ENCODE measurements around the gene POU2F1. TPM values are rescaled to one million over a fixed set of nuclear protein-coding genes. Genes with fewer than 3 reads are reported as not detected.
A peak's percentile ranks its signal among the peaks of the same experiment; 100 is the strongest.
"Not testable (repeated sequence)": the region's sequence is repeated elsewhere in the genome, so short reads cannot be mapped to it uniquely, and the experiment has no call there.

The POU2F1 gene
- polyA plus RNA-seq, 4 donors: 8.1 to 16.6 (median 16.2) TPM

DNA sequence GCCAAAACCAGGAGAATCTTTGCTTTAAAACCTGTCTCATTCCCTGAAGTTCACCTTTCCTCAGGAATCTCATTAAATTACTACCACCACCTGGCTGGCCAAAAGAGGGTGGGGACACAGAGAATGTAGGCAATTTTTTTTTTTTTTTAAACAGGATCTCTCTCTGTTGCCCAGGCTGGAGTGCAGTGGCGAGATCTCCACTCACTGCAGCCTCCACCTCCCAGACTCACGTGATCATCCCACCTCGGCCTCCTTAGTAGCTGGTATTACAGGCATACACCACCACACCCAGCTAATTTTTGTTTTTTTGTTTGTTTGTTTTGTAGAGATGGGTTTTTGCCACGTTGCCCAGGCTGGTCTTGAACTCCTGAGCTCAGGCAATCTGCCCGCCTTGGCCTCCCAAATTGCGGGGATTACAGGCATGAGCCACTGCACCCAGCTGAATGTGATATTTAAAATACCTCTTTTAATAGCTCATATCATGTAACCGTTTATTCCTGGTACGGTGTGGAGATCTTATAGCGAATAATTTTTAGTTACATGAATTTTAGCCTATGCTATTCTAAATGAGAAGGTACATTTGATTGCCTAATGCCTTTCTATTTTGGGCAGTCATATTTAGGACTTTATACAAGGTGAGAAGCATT is 84.5 kb downstream of the POU2F1 start:
- DNase-seq (ENCODE audit: low read depth in 4 of 4, low spot score in 3 of 4): no peak

DNA sequence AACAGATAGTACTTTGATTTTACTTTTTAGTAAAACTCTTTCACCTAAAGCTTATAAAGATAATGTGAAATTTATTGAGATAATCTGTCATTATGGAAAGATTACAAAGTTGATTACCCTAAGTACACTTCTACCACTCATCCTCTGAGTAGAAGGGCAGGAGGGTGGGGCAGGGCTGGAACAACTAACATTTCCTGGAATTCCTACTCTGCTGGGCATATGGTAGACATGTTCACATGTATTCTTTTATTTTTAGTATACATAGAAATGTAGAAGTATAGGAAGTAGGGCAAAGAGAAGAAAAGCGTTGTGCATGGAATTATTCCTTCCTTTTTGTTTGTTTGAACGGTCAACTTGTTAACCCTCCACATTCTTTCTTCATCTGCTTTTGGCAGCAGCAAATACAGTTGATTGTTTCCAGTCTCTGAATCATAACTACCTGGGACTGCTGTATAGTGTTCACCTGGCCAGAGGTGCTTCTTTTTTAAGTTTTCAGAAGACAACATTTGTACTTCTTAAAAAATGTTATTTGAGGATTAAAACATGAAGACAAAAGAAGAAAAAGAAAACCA is 85.1 kb downstream of the POU2F1 start:
- DNase-seq (ENCODE audit: low read depth in 4 of 4, low spot score in 3 of 4): no peak

DNA sequence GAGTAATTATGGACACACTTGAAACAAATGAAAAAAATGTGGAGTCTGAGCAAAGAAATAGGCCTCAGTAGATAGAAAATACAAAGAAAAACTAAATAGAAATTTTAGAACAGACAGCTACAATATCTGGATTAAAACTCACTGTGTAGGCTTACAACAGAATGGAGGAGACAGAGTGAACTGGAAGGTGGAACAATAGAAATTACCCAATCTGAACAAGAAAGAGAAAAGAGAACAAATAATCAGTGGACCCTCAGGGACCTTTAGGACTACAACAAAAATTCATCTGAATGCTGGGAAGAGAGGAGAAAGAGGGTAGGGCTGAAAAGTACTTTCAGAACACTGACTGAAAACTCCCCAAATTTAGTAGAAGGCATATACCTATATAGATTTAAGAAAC is 90.0 kb downstream of the POU2F1 start:
- DNase-seq (ENCODE audit: low read depth in 4 of 4, low spot score in 3 of 4): no peak

DNA sequence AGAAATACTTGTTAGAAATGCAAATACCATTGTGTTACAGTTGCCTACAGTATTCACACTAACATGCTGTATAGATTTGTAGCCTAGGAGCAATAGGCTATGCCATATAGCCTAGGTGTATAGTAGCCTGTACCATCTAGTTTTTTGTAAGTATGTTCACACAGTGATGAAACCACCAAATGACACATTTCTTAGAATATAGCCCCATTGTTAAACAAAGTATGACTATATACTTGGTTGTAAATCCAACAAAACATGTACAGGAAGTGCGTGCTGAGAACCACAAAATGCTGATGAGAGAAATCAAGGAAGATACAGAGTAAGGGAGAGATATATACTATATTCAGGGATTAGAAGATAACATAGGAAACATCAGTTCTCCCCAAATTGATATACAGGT is 92.2 kb downstream of the POU2F1 start:
- DNase-seq (ENCODE audit: low read depth in 4 of 4, low spot score in 3 of 4): no peak

DNA sequence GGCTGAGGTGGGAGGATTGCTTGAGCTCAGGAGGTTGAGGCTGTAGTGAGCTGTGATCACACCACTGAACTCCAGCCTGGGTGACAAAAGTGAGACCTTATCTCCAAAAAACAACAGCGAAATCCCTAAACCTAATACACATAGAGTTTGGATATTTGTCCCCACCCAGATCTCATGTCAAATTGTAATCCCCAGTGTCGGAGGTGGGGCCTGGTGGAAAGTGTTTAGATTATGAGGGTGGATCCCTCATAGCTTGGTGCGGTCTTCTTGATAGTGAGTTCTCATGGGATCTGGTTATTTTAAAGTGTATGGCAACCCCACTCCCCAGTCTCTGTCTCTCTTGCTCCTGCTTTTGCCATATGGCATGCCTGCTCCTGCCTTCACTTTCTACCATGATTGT is 94.0 kb downstream of the POU2F1 start:
- DNase-seq (ENCODE audit: low read depth in 4 of 4, low spot score in 3 of 4): no peak

DNA sequence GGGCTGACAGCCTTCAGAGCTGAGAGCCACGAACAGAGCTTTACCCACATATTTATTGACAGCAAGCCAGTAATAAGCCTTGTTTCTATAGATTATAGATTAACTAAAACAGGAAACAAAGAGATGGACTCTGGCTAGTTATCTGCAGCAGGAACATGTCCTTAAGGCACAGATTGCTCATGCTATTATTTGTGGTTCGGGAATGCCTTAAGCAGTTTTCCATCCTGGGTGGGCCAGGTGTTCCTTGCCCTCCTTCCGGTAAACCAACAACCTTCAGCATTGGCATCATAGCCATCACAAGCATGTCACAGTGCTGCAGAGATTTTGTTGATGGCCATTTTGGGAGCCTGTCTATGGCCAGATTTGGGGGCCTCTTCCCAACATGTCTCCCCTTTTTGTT is 96.8 kb downstream of the POU2F1 start:
- no peak for DNase-seq (ENCODE audit: low read depth in 4 of 4, low spot score in 3 of 4)

DNA sequence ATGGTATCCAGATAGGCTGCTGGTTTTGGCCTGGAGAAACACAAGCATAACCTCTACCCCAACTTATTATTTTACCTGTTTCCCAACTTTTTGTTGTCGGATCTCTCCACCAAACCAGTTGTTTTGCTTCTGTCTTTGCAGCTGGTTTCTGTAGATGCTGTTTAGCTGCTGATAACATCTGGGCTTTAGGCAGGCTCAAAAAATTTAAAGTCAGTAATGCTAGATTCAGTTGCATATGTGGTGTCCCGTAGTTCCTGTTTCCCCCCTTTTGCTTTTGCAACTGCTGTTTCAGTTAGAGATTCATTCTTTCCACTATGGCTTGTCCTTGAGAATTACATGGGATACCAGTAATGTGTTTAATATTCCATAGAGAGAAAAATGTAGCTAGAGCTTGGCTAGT is 98.5 kb downstream of the POU2F1 start:
- DNase-seq (ENCODE audit: low read depth in 4 of 4, low spot score in 3 of 4): not testable (repeated sequence)

DNA sequence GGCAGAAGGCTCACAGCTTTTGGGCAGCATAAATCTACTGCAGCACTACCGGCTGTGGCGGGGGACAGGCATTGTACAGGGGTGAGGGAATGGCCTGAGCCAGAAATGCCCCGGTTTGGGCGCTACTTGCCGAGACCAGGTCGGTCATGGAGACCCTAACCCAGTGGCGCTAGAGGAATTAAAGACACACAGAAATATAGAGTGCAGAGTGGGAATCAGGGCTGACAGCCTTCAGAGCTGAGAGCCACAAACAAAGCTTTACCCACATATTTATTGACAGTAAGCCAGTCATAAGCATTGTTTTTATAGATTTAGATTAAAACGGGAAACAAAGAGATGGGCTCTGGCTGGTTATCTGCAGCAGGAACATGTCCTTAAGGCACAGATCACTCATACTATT is 101.8 kb downstream of the POU2F1 start:
- no peak for DNase-seq (ENCODE audit: low read depth in 4 of 4, low spot score in 3 of 4)

DNA sequence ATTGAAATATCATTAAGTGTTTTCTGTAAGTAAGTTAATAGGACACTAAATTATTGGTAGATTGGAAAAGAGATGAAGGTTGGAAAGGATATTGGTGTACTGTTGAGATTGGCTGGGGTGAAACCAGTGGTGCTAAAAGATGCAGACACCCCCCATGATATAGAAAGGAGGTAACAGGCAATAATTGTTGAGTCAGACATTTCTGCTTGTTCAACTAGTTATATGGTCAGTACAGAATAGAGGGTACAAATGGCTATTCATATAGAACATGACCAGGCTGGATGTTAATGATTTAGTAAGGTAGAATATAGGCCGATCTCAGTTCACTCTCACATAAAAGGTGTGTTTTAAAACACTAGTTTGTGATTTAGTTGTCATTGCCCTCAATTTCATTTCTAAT is 104.5 kb downstream of the POU2F1 start:
- no peak for DNase-seq (ENCODE audit: low read depth in 4 of 4, low spot score in 3 of 4)

DNA sequence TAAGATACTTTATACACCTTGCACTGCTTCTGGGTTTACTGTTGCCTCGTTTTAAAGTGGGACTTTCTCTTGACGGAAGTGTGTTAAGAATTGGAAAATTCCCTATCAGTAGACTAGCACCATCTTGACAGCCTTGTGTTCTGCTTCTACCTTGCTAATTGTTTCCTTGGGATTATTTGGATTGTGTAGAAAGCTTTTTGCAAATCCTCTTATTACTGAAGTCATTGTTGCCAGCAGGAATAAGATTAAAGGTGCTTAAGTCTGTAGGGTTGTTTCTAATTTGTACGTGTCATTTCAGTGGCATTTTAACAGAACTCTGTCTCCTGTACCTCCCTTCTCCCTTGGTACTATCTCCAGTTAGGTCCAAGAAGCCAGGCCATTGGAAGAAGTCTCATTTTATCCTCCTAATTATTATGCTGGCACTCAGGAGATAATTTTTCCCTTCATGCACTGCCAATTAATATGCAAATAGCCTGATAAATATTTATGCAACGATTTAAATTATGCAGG is 107.7 kb downstream of the POU2F1 start:
- DNase-seq (ENCODE audit: low read depth in 4 of 4, low spot score in 3 of 4): no peak

DNA sequence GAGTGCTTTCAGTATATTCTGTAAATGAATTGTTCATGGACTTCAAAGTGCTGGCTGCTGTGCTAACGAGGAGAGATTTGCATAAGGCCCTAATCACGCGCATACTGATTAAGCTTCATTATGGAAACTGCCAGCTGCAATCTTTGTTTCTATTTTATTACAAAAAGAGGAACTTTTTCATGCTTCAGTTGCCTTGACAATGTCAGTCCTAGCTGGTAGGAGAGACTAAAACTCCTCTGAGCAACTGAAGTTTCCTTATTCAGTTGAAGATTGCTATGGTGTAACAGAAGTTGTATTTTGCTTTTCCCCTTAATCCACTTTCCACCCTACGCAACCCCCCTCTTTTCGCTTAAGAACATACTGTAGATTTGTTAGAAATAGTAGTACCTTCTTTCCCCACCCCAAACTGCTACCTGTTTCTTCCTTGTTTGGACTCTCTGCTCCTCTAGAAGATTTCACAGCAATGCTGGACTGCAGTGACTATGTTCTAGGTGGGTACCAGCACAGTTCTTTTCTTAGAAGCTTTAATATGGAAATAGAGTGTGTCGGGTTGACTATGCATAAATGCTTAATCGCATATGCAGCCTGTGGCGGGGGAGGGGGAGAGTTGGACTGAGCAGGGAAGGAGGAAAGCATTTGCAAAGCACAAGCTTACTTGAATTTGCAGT is 108.3 kb downstream of the POU2F1 start:
- peak in 2 of 4 donors; percentile 2 to 3 for DNase-seq (ENCODE audit: low read depth in 4 of 4, low spot score in 3 of 4)

DNA sequence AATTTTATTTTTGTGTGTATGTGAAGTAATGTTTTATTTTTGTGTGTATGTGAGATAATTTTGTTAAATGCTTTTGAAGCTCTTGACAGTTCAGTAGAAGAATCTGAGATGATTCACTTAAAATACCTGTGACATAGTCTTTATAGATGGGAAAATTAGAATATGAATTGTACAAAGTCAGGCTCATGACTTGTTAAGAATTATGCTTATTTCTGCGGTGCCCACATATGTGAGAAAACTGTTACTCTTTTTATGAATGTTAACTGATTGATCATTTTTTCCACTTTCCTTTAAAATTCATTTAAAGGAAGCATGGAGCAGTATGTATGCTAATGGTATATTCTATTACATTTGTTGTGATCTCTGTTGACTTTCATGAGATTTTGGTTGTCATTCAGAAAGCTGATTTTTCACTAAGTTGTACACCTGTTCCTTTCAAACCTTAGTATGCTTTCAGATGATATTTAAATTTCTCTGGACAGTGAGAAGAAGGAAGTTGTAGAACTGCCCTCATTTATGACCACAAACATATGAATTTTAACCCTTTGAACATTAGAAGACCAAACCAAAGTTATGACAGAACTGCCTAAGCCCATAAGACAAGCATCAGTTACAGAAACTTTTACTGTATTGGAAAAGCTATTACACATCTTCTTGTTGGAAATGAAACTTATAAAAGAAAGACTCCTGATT is 110.1 kb downstream of the POU2F1 start:
- no peak for DNase-seq (ENCODE audit: low read depth in 4 of 4, low spot score in 3 of 4)

DNA sequence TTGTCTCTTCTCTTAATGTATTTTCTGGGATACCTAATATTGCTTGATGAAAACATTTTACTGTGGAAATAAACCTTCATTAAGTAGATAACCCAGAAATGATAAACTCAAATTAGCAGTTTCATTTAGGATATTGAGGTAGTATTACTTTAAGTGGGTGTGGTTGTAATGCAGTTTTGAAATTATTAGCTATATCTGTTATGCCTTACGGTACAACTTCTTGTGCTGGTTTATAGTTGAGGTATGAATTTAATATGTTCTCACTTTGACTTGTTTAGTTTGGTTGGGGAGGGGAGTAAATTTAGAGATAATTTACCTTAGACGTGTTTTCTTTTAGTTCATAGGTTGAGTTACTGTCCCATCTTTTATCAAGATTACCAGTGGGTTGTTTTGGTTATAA is 111.0 kb downstream of the POU2F1 start:
- no peak for DNase-seq (ENCODE audit: low read depth in 4 of 4, low spot score in 3 of 4)

DNA sequence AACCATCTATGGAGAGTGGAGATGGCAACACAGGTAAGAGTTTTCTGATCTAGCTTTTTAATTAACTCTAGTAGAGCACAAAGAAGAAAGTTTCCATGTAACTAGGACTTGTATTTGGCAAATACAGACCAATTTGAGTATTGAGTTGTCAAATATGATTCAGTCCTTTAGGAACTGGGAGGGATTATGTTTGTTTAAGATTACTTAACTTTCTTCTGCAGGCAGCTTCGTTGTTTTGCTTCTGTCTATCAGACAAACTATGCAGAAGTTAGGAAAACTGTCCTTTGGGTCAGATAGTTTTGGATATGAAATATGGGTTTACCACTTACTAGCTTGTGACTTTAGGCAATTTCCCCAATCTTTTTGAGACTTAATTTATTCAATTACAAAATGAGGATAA is 111.8 kb downstream of the POU2F1 start:
- DNase-seq (ENCODE audit: low read depth in 4 of 4, low spot score in 3 of 4): no peak

DNA sequence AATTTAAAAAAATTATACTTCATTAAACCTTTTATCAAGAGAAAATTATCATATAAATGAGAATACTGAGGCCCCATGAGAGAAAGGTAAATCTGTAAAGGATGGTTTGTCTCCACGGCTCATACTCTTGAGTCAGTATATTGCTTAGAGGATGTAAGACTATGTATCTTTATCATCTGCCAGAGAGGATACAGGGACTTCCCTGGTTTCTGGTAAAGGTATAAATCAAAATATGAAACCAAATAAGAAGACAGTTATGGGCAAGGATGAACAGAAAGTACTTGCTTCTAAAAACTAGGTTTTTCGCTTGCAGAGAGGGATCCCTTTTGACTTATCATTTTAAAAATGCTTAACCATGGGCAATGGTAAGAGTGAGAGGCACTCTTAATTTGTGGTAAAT is 112.4 kb downstream of the POU2F1 start:
- DNase-seq (ENCODE audit: low read depth in 4 of 4, low spot score in 3 of 4): no peak

DNA sequence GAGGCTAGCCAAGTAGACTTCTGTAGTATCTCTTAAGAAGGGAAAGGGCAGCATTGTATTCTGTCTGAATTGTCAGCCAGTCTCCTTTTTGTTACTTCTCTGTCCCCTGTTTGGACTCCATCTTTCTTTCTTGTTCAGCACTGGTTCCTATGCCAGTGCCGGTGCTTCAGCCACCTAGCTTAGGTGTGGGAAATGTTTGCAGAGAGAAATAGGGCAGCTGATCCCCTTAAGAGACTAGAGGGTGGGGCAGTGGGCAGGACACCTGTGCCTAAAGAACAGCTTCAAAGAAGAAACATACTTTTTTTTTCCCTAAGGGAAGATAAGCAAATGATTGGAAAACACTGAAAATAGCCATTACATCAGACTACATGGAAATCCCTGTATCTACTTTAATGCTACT is 113.0 kb downstream of the POU2F1 start:
- no peak for DNase-seq (ENCODE audit: low read depth in 4 of 4, low spot score in 3 of 4)

DNA sequence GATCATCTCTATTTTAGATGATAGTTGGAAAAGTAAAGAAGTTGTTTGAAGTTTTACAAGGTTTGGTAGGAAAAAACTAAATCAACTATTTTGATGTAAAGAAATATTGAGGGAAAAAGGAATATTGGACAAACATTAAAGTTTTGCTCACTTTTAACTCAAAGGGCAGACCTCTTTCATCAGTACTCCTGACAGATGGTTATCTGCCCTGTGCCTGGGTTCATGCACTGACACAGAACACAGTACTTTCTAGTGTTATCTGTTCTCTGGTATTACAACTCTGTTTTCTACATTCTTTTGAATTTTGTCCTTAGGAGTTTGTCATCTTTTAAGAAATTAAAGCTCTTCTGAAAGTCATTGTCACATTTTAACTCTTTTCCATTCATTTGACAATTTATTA is 118.7 kb downstream of the POU2F1 start:
- DNase-seq (ENCODE audit: low read depth in 4 of 4, low spot score in 3 of 4): no peak

DNA sequence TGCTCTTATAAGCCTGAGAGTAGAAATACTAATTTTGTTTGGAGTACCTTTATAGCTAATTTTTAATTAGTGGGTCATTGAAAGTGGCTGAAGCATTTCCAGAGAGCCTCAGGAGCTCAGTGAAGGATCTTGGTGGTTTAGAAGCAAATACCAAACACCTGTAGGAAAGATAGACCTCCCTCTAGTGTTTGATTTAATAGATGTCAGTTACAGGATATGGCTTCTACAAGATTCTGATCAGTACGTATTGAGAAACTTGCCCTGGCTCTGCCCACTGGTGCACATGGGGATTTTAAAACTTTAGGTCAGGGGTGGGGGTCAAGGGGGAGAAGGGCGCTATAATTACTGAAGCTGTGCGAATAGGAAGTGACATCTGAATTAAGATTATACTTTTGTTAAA is 122.2 kb downstream of the POU2F1 start:
- no peak for DNase-seq (ENCODE audit: low read depth in 4 of 4, low spot score in 3 of 4)

DNA sequence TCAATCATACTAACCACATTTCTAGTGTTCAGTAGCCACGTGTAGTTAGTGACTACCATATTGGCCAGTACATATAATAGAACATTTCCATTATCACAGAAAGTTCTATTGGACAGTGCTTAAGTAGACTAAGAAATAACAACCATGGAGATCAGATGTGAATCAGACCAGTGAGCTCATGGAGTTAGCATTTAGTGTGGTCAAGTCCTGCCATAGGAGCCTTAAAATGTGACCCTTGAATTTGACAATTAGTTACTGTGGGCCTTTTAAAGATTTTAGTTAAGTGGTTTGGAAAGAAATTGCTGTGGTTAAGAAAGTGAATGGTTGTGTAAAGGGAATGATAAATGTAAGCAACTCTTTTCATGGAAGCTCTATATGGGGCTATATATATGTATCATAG is 123.4 kb downstream of the POU2F1 start:
- DNase-seq (ENCODE audit: low read depth in 4 of 4, low spot score in 3 of 4): no peak

DNA sequence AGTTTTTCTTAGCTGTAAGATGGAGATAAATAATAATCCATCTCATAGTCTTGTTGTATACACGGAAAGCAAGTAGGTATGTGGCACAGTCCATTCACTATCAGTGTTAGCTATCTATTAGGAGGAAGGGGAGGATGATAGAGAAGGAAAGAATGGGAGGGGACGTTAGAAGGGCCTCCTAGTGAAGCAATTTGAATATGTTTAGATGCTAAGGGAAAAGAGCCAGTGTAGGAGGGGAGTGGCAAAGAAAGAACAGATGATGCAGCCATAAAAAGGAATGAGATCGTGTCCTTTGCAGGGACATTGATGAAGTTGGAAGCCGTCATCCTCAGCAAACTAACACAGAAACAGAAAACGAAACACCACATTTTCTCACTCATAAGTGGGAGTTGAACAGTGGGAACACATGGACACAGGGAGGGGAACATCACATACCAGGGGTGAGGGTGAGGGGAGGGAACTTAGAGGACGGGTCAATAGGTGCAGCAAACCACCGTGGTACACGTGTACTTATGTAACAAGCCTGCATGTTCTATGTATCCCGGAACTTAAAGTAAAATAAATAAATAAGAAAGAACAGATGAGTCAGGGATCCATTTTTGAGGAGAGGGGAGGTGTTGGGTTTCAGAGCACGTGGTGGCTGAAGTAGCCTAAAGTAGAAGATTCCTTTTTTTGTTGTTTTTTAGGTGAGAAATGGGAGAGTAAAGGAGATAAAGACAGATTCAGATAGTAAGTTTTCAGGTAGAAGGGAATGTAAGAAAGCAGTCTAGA is 124.1 kb downstream of the POU2F1 start:
- no peak for DNase-seq (ENCODE audit: low read depth in 4 of 4, low spot score in 3 of 4)

DNA sequence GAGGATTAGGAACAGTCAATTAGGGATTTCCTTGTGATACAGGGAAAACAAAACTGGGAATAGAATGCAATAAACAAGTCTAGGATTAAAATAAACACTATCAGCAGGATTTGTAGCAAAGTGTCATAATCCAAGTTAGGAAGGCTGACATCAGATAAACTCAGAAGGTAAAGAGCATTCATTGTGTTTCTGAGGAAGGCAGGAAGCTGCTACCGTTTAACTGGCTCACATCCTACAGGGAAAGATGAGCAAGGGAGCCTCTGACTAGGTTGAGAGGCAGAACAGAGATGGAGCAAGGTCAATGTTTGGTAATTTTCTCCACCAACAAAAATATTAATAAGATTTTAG is 124.7 kb downstream of the POU2F1 start:
- no peak for DNase-seq (ENCODE audit: low read depth in 4 of 4, low spot score in 3 of 4)
